OCI-LY3 (cell line): Measurements from ENCODE around the gene SNX24.

Source experiments
- H2AFZ ChIP-seq: fragments of 200-600, 300-600 bp; shearing (Covaris generic); 2 replicates; pipeline ENCODE4 v1.6.0; 2014; ENCODE audit warnings: antibody characterized with exemption, low read depth, low read length
- H3K27ac ChIP-seq: fragments of 200-600, 300-600 bp; sonication (generic); 2 replicates; pipeline ENCODE4 v1.5.1; 2014; ENCODE audit warnings: mild to moderate bottlenecking, low read length, moderate library complexity, mixed read lengths
- H3K27me3 ChIP-seq: fragments of 200-600, 300-600 bp; sonication (generic); 2 replicates; pipeline ENCODE4 v1.6.1; 2014; ENCODE audit warnings: low read depth, low read length, mixed read lengths
- H3K36me3 ChIP-seq: fragments of 200-600, 300-600 bp; sonication (generic); replicated peaks from 2 replicates; pipeline ENCODE3; 2014; ENCODE audit warnings: low read depth, low read length, mixed read lengths
- H3K4me1 ChIP-seq: fragments of 300-600, 200-600 bp; sonication (generic); 2 replicates; pipeline ENCODE4 v1.6.1; 2014; ENCODE audit warnings: low read length, mixed read lengths
- H3K4me2 ChIP-seq: fragments of 200-600, 300-600 bp; sonication (generic); 2 replicates; pipeline ENCODE4 v1.6.1; 2014; ENCODE audit warnings: low read length, mixed read lengths
- H3K4me3 ChIP-seq: fragments of 300-600, 200-600 bp; sonication (generic); 2 replicates; pipeline ENCODE4 v1.5.1; 2014; ENCODE audit warnings: antibody characterized with exemption, mild to moderate bottlenecking, low read length, moderate library complexity
- H3K79me2 ChIP-seq: fragments of 300-600, 200-600 bp; shearing (Covaris generic); 2 replicates; pipeline ENCODE4 v1.6.1; 2014; ENCODE audit warnings: mild to moderate bottlenecking, low read length, mixed read lengths
- H3K9ac ChIP-seq: fragments of 300-600, 200-600 bp; shearing (Covaris generic); 2 replicates; pipeline ENCODE4 v1.6.0; 2014; ENCODE audit warnings: mild to moderate bottlenecking, low read length, moderate library complexity
- H3K9me3 ChIP-seq: fragments of 200-600, 300-600 bp; shearing (Covaris generic); 2 replicates; pipeline ENCODE4 v1.6.1; 2014; ENCODE audit warnings: low read length, mixed read lengths; ENCODE audit not compliant: insufficient read depth
- H4K20me1 ChIP-seq: fragments of 200-600, 300-600 bp; sonication (generic); 2 replicates; pipeline ENCODE4 v1.6.1; 2016; ENCODE audit warnings: low read length, mixed read lengths; ENCODE audit not compliant: insufficient read depth
- CTCF ChIP-seq: fragments of 200-600, 300-600 bp; sonication (generic); IDR thresholded peaks from 2 replicates; pipeline ENCODE4 v1.5.1; 2014; ENCODE audit warnings: antibody characterized with exemption, low read length, low read depth
- EZH2phosphoT487 ChIP-seq: fragments of 200-600 bp; shearing (Covaris generic); IDR thresholded peaks from 2 replicates; pipeline ENCODE4 v1.6.1; 2018; ENCODE audit warnings: antibody characterized with exemption, mixed run types, low read depth

Gene SNX24

GRCh38 chr5:122885045-122885517, 39.7 kb downstream of the SNX24 start:
- Histone ChIP-seq H3K79me2 (no peaks in the 10 kb centered on the region), H3K27ac (no peak overlapping the region), H3K27me3 (no peaks in the 10 kb centered on the region), H2AFZ (no peak overlapping the region), H4K20me1 (no peaks in the 10 kb centered on the region), H3K4me1 (peaks cover 13% of the 10 kb centered on the region), H3K4me3 (no peak overlapping the region), H3K4me2 (no peak overlapping the region), H3K36me3 (peaks cover 7% of the 10 kb centered on the region), H3K9ac (no peak overlapping the region), H3K9me3 (no peaks in the 10 kb centered on the region)
- TF ChIP-seq CTCF: no peak
- TF ChIP-seq EZH2phosphoT487: no peak

- H3K27me3 ChIP-seq: no peaks in the 10 kb centered on the region
- H3K79me2 ChIP-seq: no peaks in the 10 kb centered on the region
- H3K4me3 ChIP-seq: no peak overlapping the region
- H3K4me1 ChIP-seq: peaks cover 5% of the 10 kb centered on the region
- H3K9ac ChIP-seq: no peak overlapping the region
- no peak overlapping the region for H3K27ac ChIP-seq
- peaks cover 7% of the 10 kb centered on the region for H3K36me3 ChIP-seq
- no peaks in the 10 kb centered on the region for H3K9me3 ChIP-seq
- H2AFZ ChIP-seq: no peak overlapping the region
- no peak overlapping the region for H3K4me2 ChIP-seq
- H4K20me1 ChIP-seq: no peaks in the 10 kb centered on the region
- TF ChIP-seq CTCF (no peak), EZH2phosphoT487 (no peak)
Observed at GRCh38 chr5:122885891-122886290, 40.5 kb downstream of the SNX24 start.

GRCh38 chr5:122895141-122895540, 49.7 kb downstream of the SNX24 start:
- H3K27ac ChIP-seq: no peak overlapping the region
- no peak overlapping the region for H3K4me2 ChIP-seq
- H3K36me3 ChIP-seq: no peaks in the 10 kb centered on the region
- H3K4me1 ChIP-seq: 0 out of 2 replicates have a peak, but pooled peaks cover 2% of the 10 kb centered on the region
- H3K9me3 ChIP-seq: no peaks in the 10 kb centered on the region
- H4K20me1 ChIP-seq: no peaks in the 10 kb centered on the region
- no peak overlapping the region for H2AFZ ChIP-seq
- no peak overlapping the region for H3K4me3 ChIP-seq
- no peaks in the 10 kb centered on the region for H3K79me2 ChIP-seq
- no peaks in the 10 kb centered on the region for H3K27me3 ChIP-seq
- no peak overlapping the region for H3K9ac ChIP-seq
- TF ChIP-seq EZH2phosphoT487 (no peak), CTCF (no peak)

GRCh38 chr5:122896598-122897282, 51.3 kb downstream of the SNX24 start:
- no peak overlapping the region for H3K4me3 ChIP-seq
- H3K9ac ChIP-seq: no peak overlapping the region
- TF ChIP-seq EZH2phosphoT487: no peak
- TF ChIP-seq CTCF: peak; percentile 74
- no peaks in the 10 kb centered on the region for H3K36me3 ChIP-seq
- H3K4me2 ChIP-seq: no peak overlapping the region
- H3K9me3 ChIP-seq: no peaks in the 10 kb centered on the region
- H3K4me1 ChIP-seq: 0 out of 2 replicates have a peak, but pooled peaks cover under 1% of the 10 kb centered on the region
- H2AFZ ChIP-seq: no peak overlapping the region
- no peaks in the 10 kb centered on the region for H3K27me3 ChIP-seq
- no peaks in the 10 kb centered on the region for H3K79me2 ChIP-seq
- H4K20me1 ChIP-seq: no peaks in the 10 kb centered on the region
- no peak overlapping the region for H3K27ac ChIP-seq
